Measurements from ENCODE around the gene RIPOR2.

DNA sequence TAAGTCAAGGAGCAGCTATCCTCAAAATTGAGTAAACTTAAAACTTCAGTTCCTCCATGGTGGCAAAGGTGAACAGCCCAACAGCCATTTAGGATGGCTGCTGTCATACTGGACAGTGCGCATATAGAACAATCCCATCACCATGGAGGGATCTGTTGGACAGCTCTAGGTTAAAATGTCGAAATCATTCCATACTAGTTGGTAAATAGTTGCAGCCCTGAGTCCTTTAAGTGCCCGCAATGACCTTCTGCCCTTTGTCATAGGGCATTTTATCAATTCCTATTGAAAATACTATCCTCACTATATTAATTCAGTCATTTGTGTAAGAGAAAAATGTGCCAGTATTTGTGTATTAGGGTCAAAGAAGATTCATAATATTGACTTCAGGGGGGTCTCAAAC lies 128.2 kb downstream of the RIPOR2 start:
- no peak for TF ChIP-seq POLR2A (IDR thresholded peaks at IDR 0.05)
- TF ChIP-seq, protein P1, sequence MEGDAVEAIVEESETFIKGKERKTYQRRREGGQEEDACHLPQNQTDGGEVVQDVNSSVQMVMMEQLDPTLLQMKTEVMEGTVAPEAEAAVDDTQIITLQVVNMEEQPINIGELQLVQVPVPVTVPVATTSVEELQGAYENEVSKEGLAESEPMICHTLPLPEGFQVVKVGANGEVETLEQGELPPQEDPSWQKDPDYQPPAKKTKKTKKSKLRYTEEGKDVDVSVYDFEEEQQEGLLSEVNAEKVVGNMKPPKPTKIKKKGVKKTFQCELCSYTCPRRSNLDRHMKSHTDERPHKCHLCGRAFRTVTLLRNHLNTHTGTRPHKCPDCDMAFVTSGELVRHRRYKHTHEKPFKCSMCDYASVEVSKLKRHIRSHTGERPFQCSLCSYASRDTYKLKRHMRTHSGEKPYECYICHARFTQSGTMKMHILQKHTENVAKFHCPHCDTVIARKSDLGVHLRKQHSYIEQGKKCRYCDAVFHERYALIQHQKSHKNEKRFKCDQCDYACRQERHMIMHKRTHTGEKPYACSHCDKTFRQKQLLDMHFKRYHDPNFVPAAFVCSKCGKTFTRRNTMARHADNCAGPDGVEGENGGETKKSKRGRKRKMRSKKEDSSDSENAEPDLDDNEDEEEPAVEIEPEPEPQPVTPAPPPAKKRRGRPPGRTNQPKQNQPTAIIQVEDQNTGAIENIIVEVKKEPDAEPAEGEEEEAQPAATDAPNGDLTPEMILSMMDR (IDR thresholded peaks at IDR 0.05), result no peak
